ENCODE measurements around the gene NEFH.

The NEFH gene

GRCh38 chr22:29493636-29494035, 13.6 kb downstream of the NEFH start:
- DNase-seq (ENCODE audit: low spot score), result no peak

GRCh38 chr22:29499852-29500251, 19.8 kb downstream of the NEFH start:
- DNase-seq (ENCODE audit: low spot score), result no peak

GRCh38 chr22:29503811-29504372, 23.9 kb downstream of the NEFH start:
- peak; percentile 58 for DNase-seq (ENCODE audit: low spot score)

GRCh38 chr22:29509298-29509697, 29.3 kb downstream of the NEFH start:
- no peak for DNase-seq (ENCODE audit: low spot score)

- DNase-seq (ENCODE audit: low spot score), result peak; percentile 29
Measured at GRCh38 chr22:29509815-29510214, 29.8 kb downstream of the NEFH start.

GRCh38 chr22:29510542-29510941, 30.5 kb downstream of the NEFH start:
- DNase-seq (ENCODE audit: low spot score), result no peak

- DNase-seq (ENCODE audit: low spot score), result no peak
Measured at GRCh38 chr22:29511126-29511862, 31.3 kb downstream of the NEFH start.

GRCh38 chr22:29512031-29512430, 32.0 kb downstream of the NEFH start:
- DNase-seq (ENCODE audit: low spot score), result no peak

- no peak for DNase-seq (ENCODE audit: low spot score)
Measured at GRCh38 chr22:29517215-29517908, 37.3 kb downstream of the NEFH start.

GRCh38 chr22:29518427-29518826, 38.4 kb downstream of the NEFH start:
- DNase-seq (ENCODE audit: low spot score), result no peak

- no peak for DNase-seq (ENCODE audit: low spot score)
Measured at GRCh38 chr22:29519996-29520395, 40.0 kb downstream of the NEFH start.

- no peak for DNase-seq (ENCODE audit: low spot score)
Measured at GRCh38 chr22:29520851-29521250, 40.8 kb downstream of the NEFH start.

- DNase-seq (ENCODE audit: low spot score), result peak; percentile 54
Measured at GRCh38 chr22:29521526-29521925, 41.5 kb downstream of the NEFH start.

GRCh38 chr22:29523761-29524160, 43.7 kb downstream of the NEFH start:
- DNase-seq (ENCODE audit: low spot score), result no peak

GRCh38 chr22:29524442-29525191, 44.6 kb downstream of the NEFH start:
- no peak for DNase-seq (ENCODE audit: low spot score)

- peak; percentile 72 for DNase-seq (ENCODE audit: low spot score)
Measured at GRCh38 chr22:29528144-29528543, 48.1 kb downstream of the NEFH start.

GRCh38 chr22:29530716-29531115, 50.7 kb downstream of the NEFH start:
- DNase-seq (ENCODE audit: low spot score), result no peak

GRCh38 chr22:29531419-29531818, 51.4 kb downstream of the NEFH start:
- DNase-seq (ENCODE audit: low spot score), result no peak

GRCh38 chr22:29536411-29536810, 56.4 kb downstream of the NEFH start:
- no peak for DNase-seq (ENCODE audit: low spot score)

GRCh38 chr22:29539105-29539504, 59.1 kb downstream of the NEFH start:
- no peak for DNase-seq (ENCODE audit: low spot score)

Measured in putamen (tissue), 1 donor.